SK-N-DZ (cell line): ENCODE data around the gene RPL28.

Source experiments
- DNase-seq: peaks from one replicate; pipeline ENCODE4 v3.0.0-alpha.2; 2015; ENCODE audit warnings: low spot score

The RPL28 gene

GRCh38 chr19:55373306-55373992 lies 12.3 kb upstream of the RPL28 start:
- no peak for DNase-seq

GRCh38 chr19:55373993-55374757 lies 11.6 kb upstream of the RPL28 start:
- DNase-seq = no peak

GRCh38 chr19:55376241-55376933 lies 9.3 kb upstream of the RPL28 start, which contains the start of gene TMEM190:
Gene TMEM190 (plus strand): TSS chr19:55376826. CDS start chr19:55376854, 28 bp downstream.
- DNase-seq = no peak

GRCh38 chr19:55377356-55378131 lies 8.2 kb upstream of the RPL28 start:
- peak; percentile 46 for DNase-seq

- DNase-seq = no peak
Measured at GRCh38 chr19:55379174-55379573, 6.6 kb upstream of the RPL28 start.

- no peak for DNase-seq
Measured at GRCh38 chr19:55382013-55382412, 3.7 kb upstream of the RPL28 start.

- no peak for DNase-seq
Measured at GRCh38 chr19:55382522-55383054, 3.1 kb upstream of the RPL28 start.

GRCh38 chr19:55383279-55384130 lies 2.2 kb upstream of the RPL28 start:
- no peak for DNase-seq

GRCh38 chr19:55384131-55384919 lies 1.4 kb upstream of the RPL28 start, which contains the start of gene TMEM238:
Gene TMEM238 (minus strand): TSS chr19:55384292. CDS start chr19:55384259, 33 bp downstream.
- DNase-seq = no peak

GRCh38 chr19:55384920-55385723 lies 610 bp upstream of the RPL28 start:
- DNase-seq = peak; percentile 90

- DNase-seq = no peak
Measured at GRCh38 chr19:55386493-55386971, 800 bp downstream of the RPL28 start.

- no peak for DNase-seq
Measured at GRCh38 chr19:55387736-55388497, 2.2 kb downstream of the RPL28 start.

GRCh38 chr19:55389386-55390317 lies 3.9 kb downstream of the RPL28 start:
- DNase-seq = no peak

- DNase-seq = no peak
Measured at GRCh38 chr19:55390461-55390880, 4.7 kb downstream of the RPL28 start.

- no peak for DNase-seq
Measured at GRCh38 chr19:55391191-55391670, 5.5 kb downstream of the RPL28 start.
